Loucy (cell line): Measurements from ENCODE around the gene PPP1R1C.

Source experiments
- H2AFZ ChIP-seq: fragments of 200-600 bp; sonication (generic); 2 replicates; pipeline ENCODE4 v1.6.0; 2016; ENCODE audit warnings: antibody characterized with exemption, mild to moderate bottlenecking, low read length, moderate library complexity
- H3F3A ChIP-seq: fragments of 200-600 bp; 2 replicates; pipeline ENCODE4 v1.6.0; 2016; ENCODE audit warnings: antibody characterized with exemption, low read depth, mild to moderate bottlenecking
- H3K27me3 ChIP-seq: fragments of 200-600 bp; sonication (generic); 2 replicates; pipeline ENCODE4 v1.6.1; 2014; ENCODE audit warnings: low read length, mild to moderate bottlenecking; ENCODE audit not compliant: insufficient read depth, poor library complexity, severe bottlenecking
- H3K36me3 ChIP-seq: fragments of 200-600 bp; sonication (generic); 2 replicates; pipeline ENCODE4 v1.6.1; 2016; ENCODE audit warnings: low read length; ENCODE audit not compliant: insufficient read depth
- H3K4me1 ChIP-seq: fragments of 200-600 bp; sonication (generic); 2 replicates; pipeline ENCODE4 v1.5.1; 2014; ENCODE audit warnings: low read length, mild to moderate bottlenecking; ENCODE audit not compliant: insufficient read depth, poor library complexity, severe bottlenecking
- H3K4me2 ChIP-seq: fragments of 200-600 bp; sonication (generic); 2 replicates; pipeline ENCODE4 v1.6.0; 2014; ENCODE audit warnings: antibody characterized with exemption, low read length, low read depth, mild to moderate bottlenecking; ENCODE audit not compliant: poor library complexity, severe bottlenecking
- H3K4me3 ChIP-seq: fragments of 200-600 bp; sonication (generic); 2 replicates; pipeline ENCODE4 v1.5.1; 2014; ENCODE audit warnings: low read length, mild to moderate bottlenecking, mixed read lengths; ENCODE audit not compliant: poor library complexity, severe bottlenecking
- H3K79me2 ChIP-seq: fragments of 200-600 bp; sonication (generic); 2 replicates; pipeline ENCODE4 v1.6.1; 2014; ENCODE audit warnings: low read length; ENCODE audit not compliant: insufficient read depth
- H3K9ac ChIP-seq: fragments of 200-600 bp; sonication (generic); 2 replicates; pipeline ENCODE4 v1.6.0; 2014; ENCODE audit warnings: mild to moderate bottlenecking, low read depth, low read length, moderate library complexity; ENCODE audit not compliant: poor library complexity, severe bottlenecking
- H3K9me2 ChIP-seq: fragments of 200-600 bp; sonication (generic); replicated peaks from 2 replicates; pipeline ENCODE4 v1.6.1; 2016; ENCODE audit warnings: low read depth, low read length, mixed read lengths
- H3K9me3 ChIP-seq: fragments of 200-600 bp; sonication (generic); 2 replicates; pipeline ENCODE4 v1.6.1; 2014; ENCODE audit warnings: mild to moderate bottlenecking, antibody characterized with exemption, low read length, low read depth; ENCODE audit not compliant: insufficient read depth
- H4K20me1 ChIP-seq: fragments of 200-600 bp; sonication (generic); 2 replicates; pipeline ENCODE4 v1.6.0; 2014; ENCODE audit warnings: antibody characterized with exemption, low read length, mild to moderate bottlenecking; ENCODE audit not compliant: insufficient read depth, poor library complexity, severe bottlenecking
- EZH2phosphoT487 ChIP-seq: fragments of 200-600 bp; IDR thresholded peaks from 2 replicates; pipeline ENCODE4 v1.6.1; 2018; ENCODE audit warnings: antibody characterized with exemption, mild to moderate bottlenecking, moderate library complexity, borderline replicate concordance
- TF ChIP-seq, protein P1 (sequence below): fragments of 200-600 bp; sonication (generic); conservative IDR thresholded peaks from 2 replicates; pipeline ENCODE4 v1.5.1; 2014; ENCODE audit warnings: mild to moderate bottlenecking, antibody characterized with exemption, low read length

Gene PPP1R1C

DNA sequence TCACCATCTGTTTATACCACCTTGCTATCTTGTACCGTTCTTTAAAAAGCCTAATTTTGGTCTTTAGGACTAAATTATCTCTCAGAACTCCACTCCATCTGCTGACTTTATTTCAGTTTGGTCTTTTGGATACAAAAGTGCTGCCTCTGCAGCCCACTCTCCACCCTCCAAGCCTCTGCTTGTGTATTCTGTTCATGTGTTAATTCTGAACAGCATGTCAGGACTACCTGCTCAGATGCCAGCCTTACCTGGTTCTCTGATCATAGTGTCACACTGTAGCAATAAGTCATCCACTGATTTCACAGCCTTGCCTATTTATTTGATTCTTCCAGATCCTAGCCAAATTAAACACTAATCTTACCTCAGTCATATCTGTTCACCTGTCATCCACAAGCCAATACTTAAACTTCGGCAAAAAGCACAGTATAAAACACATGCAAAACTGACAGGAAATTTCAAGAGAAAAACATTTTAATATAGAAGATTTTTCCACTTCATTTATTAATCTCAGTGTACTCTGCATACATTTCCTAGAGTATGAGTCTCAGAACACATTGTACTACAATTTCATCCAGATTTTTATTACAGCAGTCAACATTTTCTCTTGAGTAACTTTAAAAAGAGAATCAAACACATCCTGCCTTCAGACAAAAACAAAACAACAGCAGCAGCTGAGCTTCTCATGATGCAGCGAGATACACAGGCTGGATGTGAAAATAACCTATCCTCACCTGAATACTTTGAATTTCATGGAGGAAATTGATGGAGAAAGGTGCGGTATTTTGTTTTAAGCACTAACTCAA is 64.9 kb downstream of the PPP1R1C start:
- H3K36me3 ChIP-seq: no peaks in the 10 kb centered on the region
- H3K27me3 ChIP-seq: no peaks in the 10 kb centered on the region
- H3K79me2 ChIP-seq: no peaks in the 10 kb centered on the region
- H3K9me3 ChIP-seq: no peaks in the 10 kb centered on the region
- TF ChIP-seq EZH2phosphoT487: no peak
- TF ChIP-seq, protein P1, sequence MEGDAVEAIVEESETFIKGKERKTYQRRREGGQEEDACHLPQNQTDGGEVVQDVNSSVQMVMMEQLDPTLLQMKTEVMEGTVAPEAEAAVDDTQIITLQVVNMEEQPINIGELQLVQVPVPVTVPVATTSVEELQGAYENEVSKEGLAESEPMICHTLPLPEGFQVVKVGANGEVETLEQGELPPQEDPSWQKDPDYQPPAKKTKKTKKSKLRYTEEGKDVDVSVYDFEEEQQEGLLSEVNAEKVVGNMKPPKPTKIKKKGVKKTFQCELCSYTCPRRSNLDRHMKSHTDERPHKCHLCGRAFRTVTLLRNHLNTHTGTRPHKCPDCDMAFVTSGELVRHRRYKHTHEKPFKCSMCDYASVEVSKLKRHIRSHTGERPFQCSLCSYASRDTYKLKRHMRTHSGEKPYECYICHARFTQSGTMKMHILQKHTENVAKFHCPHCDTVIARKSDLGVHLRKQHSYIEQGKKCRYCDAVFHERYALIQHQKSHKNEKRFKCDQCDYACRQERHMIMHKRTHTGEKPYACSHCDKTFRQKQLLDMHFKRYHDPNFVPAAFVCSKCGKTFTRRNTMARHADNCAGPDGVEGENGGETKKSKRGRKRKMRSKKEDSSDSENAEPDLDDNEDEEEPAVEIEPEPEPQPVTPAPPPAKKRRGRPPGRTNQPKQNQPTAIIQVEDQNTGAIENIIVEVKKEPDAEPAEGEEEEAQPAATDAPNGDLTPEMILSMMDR: no peak
- no peaks in the 10 kb centered on the region for H3K4me1 ChIP-seq
- no peaks in the 10 kb centered on the region for H4K20me1 ChIP-seq
- no peak overlapping the region for H3K4me3 ChIP-seq
- no peak overlapping the region for H3K4me2 ChIP-seq
- H2AFZ ChIP-seq: no peak overlapping the region
- H3K9me2 ChIP-seq: no peaks in the 10 kb centered on the region
- no peaks in the 10 kb centered on the region for H3F3A ChIP-seq
- H3K9ac ChIP-seq: no peak overlapping the region

DNA sequence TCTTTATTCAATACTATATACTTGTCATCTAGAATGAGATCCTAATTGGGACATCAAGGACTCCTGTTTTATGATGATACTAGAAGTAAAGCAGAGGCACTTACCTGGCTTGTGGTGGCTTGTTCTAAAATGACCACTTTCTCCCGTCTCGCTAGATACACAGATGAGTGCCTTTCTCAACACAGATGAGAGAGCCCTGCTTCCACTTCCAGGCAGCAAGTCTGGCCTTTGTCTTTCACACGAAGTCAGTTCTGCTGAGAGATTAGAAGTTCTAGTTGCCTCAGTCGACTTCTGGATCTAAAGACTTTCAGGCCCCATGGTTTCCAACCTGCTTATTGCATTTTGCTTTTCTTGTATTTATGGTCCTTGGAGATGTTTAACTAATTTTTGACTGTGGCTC is 70.3 kb downstream of the PPP1R1C start:
- TF ChIP-seq EZH2phosphoT487: no peak
- TF ChIP-seq, protein P1: no peak
- no peaks in the 10 kb centered on the region for H4K20me1 ChIP-seq
- H3K27me3 ChIP-seq: no peaks in the 10 kb centered on the region
- no peaks in the 10 kb centered on the region for H3K79me2 ChIP-seq
- no peak overlapping the region for H3K9ac ChIP-seq
- H3K36me3 ChIP-seq: no peaks in the 10 kb centered on the region
- no peaks in the 10 kb centered on the region for H3K9me2 ChIP-seq
- no peak overlapping the region for H2AFZ ChIP-seq
- H3F3A ChIP-seq: no peaks in the 10 kb centered on the region
- no peaks in the 10 kb centered on the region for H3K4me1 ChIP-seq
- no peaks in the 10 kb centered on the region for H3K9me3 ChIP-seq
- H3K4me2 ChIP-seq: no peak overlapping the region
- H3K4me3 ChIP-seq: no peak overlapping the region

GRCh38 chr2:182057002-182057401 is 71.3 kb downstream of the PPP1R1C start:
- no peaks in the 10 kb centered on the region for H3F3A ChIP-seq
- no peaks in the 10 kb centered on the region for H3K27me3 ChIP-seq
- H3K36me3 ChIP-seq: no peaks in the 10 kb centered on the region
- H3K9me2 ChIP-seq: no peaks in the 10 kb centered on the region
- TF ChIP-seq, protein P1: no peak
- TF ChIP-seq EZH2phosphoT487: no peak
- no peak overlapping the region for H2AFZ ChIP-seq
- H3K9ac ChIP-seq: no peak overlapping the region
- no peaks in the 10 kb centered on the region for H3K4me1 ChIP-seq
- H3K4me3 ChIP-seq: no peak overlapping the region
- H4K20me1 ChIP-seq: no peaks in the 10 kb centered on the region
- H3K4me2 ChIP-seq: no peak overlapping the region
- no peaks in the 10 kb centered on the region for H3K9me3 ChIP-seq
- no peaks in the 10 kb centered on the region for H3K79me2 ChIP-seq
